Measurements from ENCODE around the gene SLC24A2.

- no peak for TF ChIP-seq GATA3 (IDR thresholded peaks at IDR 0.05; ENCODE audit: low read depth, low read length)
- TF ChIP-seq GATA2 (IDR thresholded peaks at IDR 0.05; ENCODE audit: low read depth, low read length): no peak
Measured at GRCh38 chr9:19757745-19758144, 31.1 kb downstream of the SLC24A2 start.

Data from SH-SY5Y (cell line).